Femur (tissue), 1 donor: ENCODE measurements around the gene RAC2.

ENCODE experiments used
- DNase-seq: peaks from one replicate; pipeline ENCODE4 v3.0.0-alpha.2; 2017

RAC2 gene

DNA sequence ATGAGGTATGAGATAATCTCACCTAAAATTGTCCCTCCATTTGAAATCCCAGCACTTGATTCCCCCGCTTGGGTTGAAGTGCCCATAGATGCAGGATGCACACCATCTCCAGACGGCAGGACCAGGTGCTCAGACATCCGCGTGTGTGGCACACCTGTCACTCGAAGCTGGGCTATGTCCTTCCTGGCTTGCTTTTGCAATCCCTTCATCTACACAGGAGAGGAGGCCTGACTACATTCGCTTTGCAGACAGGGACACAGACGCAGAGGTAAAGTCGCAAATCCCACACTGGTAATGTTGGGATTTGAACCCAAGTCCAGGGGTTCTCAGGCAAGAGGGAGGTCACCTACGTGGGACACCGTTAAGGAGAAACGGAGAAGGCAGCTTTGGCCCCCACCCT is 31.1 kb upstream of the RAC2 start:
- DNase-seq = no peak

DNA sequence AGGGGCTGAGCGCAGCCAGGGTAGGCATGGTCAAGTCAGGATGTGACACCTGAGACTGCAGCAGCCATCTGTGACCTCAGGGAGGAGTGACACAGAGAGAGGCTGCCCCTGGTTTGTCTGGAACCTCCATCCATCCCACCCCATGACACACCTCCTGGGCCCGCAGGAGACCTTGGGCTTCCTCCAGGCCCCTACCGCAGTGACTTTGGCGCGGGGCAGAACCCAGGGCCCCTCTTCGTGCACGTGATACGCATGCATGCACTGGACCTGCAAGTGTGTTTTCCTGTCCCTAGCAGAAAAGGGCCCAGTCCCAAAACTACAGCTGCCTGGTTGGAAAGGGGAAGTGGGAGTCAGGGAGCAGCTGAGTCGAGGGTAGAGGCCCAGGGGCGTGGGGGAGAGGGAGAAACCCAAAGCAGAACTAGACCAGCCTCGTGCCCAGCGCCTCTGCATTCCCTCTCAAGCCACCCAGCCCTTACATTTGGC is 30.4 kb upstream of the RAC2 start:
- peak; percentile 58 for DNase-seq

DNA sequence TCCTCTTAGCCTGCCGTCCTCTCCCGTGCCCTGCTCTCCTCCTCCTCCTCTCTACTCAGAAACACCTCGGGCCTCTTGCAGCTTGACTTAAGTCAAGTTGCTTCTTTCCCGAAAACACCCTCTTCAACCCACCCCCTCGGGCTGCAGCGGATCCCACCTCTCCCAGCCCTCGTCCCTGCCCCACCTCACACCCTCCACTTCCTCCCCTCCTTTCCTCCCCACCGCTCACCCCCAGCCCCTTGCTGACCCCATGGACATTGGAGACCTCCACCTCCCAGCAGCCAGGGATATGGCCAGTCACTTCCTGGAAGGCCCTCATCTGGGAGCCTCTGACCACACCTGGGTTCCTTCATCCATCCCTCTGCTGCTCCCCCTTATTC is 29.8 kb upstream of the RAC2 start:
- DNase-seq = no peak

DNA sequence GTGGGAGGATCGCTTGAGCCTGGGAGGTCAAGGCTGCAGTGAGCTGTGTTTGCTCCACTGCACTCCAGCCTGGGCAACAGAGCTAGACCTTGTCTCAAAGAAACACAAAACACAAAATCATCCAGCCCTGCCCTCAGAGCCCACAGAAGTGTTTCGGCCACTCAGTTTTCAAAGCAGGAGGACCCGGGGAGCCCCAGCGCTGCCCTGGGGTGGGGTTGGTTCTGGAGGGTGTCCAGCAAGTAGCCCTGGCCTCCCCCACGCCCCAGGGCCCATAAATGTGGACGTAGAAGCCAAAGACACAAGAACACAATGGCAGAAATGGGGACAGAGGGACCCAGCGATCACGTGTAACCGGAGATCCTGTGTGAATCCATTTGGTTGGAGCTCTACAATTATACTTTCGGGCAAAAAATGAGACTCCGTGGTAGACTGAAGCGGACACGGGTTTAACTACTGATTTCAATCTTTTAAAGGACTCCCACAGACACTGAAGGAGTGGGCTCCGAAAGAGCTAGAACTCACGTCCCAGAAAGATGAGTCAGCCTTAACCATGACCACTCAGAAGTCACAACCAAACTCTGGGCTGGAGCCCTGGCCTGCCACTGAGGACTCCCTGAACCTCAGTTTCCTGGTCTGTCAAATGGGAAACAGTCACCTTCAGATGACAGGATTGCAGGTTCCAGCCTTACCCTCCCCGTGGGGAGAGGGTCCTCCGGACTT is 29.2 kb upstream of the RAC2 start:
- DNase-seq = no peak

DNA sequence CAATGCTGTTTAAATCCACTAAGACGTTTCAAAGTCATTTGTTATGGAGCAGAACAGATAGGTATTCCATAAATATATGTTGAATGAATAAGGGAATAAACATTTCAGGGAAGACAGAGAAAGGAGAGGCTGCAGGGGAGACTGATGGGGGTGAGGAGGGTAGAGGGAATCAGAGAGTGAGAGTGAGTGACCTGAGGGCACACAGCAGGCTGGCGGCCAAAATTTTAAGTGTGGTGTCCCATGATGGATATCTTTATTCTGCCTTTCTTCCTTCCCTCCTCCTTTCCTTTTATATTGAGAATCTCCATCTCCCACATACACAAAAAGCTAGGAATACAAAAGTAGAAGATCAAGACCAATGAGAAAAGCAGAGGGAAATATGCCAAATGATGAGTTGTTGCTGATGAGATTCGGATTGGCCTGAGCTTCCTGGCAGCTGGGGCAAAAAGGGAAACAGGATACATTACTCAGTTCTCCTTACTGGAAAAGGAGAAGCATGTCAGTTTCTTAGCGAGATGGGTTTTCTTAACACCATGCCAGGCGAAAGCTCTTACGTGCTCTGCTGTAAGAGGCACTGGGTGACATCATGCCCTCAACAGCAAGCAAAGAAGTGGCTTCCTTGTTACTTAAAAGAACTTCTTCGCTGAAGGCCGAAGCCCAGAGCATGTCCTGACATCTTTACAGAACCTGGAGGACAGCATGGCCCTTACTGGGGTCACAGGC is 27.0 kb upstream of the RAC2 start:
- no peak for DNase-seq

DNA sequence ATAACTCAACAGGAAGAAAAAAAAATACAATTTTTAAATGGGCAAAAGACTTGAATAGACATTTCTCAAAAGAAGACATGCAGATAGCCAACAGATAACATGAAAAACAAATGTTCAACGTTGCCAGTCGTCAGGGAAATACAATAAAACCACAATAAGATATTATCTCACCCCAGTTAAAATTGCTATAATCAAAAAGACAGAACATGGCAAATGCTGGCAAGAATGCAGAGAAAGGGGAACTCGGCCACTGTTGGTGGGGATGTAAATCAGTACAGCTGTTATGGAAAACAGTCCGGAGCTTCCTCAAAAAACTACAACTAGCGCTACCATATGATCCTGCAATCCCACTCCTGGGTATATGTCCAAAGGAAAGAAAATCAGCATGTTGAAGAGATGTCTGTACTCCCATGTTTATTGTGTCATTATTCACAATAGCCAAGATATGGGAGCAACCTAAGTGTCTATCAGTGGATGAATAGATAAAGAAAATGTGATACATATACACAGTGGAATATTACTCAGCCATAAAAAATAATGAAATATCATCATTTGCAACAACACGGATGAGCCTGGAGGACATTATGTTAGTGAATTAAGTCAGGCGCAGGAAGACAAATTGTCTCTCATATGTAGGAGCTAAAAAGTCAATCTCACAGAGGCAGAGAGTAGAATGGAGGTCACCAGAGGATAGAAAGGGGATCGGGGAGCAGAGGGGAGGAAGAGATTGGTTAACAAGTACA is 26.0 kb upstream of the RAC2 start:
- no peak for DNase-seq

DNA sequence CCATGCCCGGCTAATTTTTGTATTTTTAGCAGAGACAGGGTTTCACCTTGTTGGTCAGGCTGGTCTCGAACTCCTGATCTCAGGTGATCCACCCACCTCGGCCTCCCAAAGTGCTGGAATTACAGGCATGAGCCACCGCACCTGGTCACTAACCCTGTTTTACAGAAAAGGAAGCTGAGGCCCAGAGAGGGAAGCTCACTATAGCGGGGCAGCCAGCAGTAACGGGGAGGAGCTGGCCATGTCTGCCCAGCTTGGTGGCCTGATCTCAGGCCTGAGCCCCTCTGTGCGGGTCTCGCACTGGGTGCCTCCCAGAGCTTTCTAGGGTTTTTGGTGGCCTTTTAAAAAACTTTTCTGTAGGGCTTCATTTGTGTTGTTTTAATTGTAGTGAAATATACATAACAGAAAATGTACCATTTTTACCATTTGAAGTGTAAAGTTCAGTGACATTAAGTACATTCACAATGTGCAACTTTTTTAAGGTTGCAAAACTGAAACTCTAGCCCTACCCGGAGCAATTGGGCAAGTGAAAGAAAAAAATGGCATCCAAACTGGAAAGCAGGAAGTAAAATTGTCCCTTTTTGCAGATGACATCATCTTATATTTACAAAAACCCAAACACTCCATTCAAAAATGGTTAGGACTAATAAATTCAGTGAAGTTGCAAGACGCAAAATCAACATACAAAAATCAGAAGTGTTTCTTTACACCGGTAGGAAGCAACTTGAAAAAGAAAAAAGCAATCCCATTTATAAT is 23.8 kb upstream of the RAC2 start:
- no peak for DNase-seq

DNA sequence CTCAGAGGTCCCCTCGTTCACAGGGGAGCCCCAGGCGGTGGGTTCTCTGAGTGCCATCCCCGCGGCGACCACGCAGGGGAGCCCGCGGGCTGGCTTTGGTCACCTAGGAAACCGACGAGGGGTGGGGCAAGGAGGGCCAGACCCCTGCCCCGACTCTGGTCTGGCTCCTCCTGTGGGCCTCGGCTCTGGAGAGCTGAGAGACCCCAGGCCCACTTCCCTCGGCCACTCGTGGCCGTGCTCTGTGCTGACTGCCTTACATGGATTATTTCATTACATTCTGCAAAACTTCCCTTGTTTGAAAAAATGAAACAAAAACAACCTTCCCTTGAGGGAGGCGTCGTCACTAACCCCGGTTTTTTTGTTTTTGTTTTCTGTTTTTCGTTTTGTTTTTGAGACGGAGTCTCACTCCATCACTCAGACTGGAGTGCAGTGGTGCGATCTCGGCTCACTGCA is 23.1 kb upstream of the RAC2 start:
- DNase-seq = peak; percentile 60

DNA sequence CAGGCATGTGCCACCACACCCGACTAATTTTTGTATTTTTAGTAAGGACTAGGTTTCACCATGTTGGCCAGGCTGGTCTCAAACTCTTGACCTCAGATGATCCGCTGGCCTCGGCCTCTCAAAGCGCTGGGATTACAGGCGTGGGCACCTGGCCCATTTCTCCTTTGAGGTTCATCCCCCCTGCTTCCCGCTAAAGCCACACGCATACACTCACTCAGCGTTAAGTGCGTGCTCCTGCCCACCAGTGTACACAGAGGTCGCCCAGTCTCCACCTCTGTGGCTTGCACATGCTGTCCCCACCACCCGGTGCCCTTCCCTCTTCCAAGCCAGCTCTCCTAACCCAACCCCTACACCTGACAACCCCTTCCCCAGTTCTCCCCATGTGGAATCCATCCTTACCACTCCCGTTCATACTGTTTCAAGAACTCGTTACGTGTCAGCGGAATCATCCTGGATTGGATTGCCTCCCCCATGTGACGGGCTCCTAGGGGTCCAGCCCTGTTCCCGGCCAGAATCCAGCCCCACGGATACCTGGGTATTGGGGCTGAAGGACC is 22.6 kb upstream of the RAC2 start:
- DNase-seq = no peak

DNA sequence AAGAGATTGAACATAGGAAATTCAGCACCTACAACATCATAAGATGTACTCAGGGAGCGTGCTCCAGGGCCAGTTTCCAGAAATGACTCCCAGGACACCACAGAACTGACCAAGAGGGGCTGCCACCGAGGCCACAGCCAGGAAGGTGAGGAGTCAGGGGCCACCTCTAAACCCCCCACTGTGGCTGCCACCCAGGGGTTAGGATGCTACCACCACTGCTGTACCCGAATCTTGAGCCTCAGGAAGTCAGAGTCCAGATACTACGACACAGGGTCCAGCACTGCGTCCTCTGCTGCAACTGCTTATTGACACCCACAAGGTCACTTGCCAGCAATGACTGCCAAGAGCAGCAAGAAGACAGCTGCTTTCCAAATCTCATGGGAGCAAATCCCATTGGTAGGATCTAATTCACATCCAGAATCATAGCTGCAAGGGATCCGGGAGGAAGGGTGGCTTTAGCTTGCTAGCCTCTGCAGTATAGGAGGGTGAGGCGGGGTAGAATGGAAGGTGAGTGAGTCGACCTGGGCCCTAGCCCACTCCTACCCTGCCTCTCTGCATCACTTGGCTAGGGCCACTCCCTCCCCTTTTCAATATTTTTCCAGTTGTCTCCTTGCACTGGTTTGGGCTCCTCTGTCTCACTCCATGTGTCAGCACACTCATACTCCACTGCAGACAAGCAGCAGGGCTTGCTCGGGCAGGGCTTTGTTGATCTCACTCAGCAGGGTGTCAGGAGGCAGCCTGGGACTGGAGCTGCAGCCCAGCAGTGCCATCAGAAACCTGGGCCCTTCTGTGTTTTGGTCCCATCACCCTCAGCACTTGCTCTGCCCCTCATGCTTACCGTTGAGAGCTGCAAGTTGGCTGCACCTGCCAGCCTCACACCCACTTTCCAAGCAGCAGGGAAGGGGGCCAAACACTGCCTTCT is 20.2 kb upstream of the RAC2 start:
- no peak for DNase-seq

DNA sequence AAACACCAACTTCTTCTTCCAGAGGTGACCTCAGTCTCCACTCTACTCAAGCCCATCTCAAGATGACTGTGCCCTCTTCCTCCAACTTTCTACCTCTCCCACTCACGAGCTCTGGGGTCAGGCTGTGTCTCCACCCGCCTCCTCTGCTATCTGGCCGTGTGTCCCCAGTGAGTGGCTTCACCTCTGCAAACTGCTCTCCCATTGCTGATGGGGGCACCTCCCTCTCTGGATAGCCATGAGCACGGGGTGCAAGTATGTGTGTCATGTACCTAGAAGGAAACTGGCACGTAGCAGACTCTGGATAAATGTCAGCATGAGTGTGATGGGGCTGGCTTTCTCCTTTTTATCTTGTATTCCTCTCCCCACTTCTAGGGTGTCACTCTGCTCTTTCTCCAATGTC is 18.3 kb upstream of the RAC2 start:
- DNase-seq = no peak

DNA sequence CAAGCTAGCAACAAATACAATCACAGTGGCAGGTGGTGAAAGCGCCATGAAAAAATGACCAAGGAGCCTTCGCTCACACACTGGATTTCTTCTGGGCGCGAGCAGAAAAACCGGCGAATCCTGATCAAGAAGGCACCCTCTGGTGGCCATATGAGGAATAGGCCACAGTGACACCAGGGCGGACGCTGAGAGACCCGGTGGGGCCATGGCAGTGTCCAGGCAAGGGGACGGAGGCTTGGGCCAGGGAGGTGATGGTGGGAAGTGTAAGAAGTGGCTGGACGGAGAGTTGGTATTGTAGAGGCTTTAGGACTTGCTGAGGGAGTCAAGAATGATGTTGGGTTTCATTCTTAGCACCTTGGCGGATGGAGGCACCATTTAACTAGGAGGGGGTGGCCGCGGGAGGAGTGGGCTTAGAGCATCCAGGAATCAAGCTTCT is 16.9 kb upstream of the RAC2 start:
- peak; percentile 61 for DNase-seq

DNA sequence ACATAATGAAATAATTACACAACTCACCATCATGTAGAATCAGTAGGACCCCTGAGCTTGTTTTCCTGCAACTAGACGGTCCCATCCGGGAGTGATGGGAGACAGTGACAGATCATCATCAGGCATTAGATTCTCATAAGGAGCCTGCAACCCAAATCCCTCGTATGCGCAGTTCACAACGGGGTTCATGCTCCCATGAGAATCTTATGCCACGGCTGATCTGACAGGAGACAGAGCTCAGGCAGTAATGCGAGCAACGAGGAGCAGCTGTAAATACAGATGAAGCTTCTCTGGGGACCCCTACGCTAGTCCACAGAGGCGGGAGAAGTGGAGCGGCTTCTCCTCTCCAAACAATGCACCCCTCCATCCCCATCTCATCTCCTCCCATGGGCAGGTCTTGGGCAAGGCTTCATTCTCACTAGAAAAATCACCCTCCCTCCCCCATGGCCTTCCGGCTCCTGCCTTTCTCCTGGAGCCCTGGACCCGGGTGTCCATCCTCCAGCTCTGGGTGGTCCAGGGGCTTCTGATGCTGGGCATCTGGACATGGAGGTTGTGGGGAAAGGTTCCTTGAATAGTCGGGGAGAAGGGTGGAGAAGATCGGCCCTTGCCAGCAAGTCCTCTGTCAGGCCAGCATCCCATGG is 16.2 kb upstream of the RAC2 start:
- DNase-seq = no peak

DNA sequence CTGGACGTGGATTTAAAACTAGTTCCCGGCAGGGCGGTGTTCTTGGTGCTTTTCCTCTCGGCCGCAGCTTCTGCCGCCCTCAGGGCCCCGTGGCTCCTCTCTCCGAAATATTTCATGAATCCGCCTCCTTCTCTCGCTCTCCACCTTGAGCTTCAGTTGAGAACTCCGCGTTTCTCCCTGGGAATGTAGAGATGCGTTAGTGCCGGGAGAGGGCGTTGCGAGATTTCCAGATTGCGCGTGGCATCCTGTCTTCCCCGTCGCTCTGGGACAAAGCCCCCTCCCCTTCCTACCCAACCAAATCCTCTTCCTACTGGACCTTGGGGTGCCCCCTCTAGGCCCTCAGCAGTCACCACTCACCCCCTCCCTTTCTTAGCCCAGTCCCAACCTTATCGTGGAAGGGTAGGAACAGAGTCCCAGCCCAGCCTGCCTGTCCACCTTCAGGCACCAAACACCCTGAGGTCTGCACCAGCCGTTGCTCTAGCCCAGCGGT is 15.5 kb upstream of the RAC2 start:
- no peak for DNase-seq

DNA sequence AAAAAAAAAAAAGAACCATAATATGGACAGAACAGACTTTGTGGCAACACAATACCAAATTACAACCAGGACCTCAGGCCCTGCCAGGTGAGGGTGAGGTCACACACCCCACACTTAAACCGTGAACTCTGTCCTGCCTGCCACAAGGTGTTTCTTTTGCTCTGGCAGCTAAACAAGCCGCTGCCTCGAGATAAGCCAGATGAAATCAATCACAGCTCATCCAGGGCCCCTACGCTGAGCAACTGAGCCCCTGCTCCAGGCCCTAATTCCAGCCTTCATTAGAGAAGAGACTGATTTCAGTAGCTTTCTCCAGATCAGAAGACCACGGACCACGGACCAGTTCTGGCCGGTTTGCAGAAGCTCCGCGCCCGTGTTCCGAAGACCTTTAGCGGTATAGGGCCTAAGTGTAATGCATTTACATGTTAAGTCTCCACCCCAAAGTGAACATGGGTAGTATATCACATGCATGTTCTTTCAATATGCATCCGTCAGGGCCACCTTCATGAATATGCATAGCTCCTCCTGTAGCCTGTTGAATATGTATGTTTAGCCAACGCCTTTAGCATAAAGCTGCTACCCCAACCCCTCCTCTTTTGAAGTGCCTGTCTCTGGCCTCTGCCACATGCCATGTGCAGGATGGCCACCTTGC is 14.8 kb upstream of the RAC2 start:
- no peak for DNase-seq

DNA sequence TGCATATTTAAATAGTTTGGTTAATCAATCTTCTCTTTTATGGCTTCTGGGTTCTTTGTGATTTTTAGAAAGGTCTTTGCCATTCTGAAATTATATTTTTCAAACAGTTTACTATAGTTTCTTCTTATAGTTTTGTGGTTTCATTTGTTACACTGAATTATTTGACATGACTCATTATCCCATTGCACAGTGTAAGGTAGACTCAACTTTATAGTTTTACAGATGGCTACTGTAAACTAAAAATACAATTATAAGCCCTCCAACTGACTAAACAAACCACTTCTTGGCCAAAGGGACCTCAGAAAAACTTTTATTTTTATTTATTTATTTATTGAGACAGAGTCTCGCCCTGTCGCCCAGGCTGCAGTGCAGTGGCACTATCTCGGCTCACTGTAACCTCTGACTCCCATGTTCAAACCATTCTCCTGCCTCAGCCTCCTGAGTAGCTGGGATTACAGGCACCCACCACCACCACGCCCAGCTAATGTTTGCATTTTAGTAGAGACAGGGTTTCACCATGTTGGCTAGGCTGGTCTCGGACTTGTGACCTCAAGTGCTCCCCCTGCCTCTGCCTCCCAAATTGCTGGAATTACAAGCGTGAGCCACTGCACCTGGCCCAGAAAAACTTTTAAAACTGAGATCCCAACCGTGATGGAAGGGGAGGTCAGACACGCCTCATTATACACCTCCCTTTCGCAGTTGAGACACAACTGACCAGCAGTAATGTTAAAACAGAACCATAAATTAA is 14.1 kb upstream of the RAC2 start:
- DNase-seq = no peak

DNA sequence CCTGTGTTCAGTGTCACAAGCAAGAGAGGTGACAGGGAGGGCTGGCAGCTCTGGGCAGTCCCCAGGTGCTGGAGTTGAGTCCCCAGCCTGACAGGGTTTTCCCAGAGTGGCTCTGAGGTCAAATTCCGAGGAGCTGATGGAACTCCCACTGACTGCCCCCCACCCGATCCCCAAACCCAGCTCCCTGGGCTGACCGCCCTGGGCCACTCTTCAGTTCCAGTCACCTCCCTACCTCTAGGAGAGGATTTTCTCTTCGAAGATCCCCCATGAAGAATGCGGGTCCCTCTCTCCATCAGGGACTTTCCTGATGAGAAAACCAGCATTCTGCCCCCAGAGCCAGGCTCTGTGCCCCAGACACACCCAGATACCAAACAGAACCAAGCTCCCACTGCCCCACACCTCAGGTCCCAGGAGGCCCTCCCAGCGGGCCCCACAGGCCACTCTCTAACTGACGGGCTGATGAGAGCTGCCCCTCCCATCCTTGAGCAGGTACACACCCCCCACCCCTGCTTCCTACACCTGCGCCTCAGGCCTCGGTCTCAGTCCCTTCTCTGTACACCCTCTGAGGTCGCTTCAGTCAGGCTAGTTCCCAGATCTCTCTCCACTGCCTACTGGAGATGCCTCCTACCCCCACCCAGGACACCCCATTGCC is 12.1 kb upstream of the RAC2 start:
- no peak for DNase-seq

DNA sequence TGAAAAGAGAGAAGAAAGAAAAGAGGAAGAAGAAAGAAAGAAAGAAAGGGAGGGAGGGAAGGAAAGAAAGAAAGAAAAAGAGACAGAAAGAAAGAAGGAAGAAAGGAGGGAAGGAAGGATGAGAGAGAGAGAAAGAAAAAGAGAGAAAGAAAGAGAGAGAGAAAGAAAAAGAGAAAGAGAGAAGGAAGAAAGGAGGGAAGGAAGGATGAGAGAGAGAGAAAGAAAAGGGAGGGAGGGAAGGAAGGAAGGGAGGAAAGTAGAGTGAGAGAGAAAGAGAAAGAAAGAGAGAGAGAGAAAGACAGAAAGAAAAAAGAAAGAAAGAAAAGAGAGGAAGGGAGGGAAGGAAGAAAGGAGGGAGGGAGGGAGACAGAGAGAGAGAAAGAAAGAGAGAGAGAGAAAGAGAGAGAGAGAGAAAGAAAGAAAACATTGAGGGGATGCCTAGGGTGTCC is 11.5 kb upstream of the RAC2 start:
- DNase-seq = no peak

DNA sequence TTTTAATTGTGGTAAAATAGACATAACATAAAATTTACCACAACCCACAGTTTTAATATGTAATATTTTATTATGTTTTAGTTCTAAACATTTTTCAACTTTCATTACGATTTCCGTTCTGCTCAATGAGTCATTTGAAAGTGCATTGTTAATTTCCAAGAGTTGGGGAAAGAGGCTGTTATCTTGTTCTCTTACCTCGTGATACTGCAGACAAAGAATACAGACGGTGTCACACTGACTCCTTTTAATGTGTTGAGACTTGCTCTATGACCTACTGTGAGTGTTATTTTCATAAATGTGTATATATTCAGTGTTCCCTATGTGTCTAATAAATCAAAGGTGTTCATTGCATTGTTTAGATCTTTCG is 10.8 kb upstream of the RAC2 start:
- no peak for DNase-seq
